Thoracic aorta (tissue), 2 donors: ENCODE data around the gene ENTREP3. TPM values are rescaled to one million over a fixed set of nuclear protein-coding genes. Genes with fewer than 3 reads are reported as not detected.

Experiments used
- ATAC-seq: fragments of 150-250 bp; one replicate; pipeline ENCODE4 v1.8.0; 2017; ENCODE audit warnings: low read depth; ENCODE audit not compliant: insufficient number of reproducible peaks, low FRiP score
- DNase-seq: peaks from one replicate; pipeline ENCODE4 v3.0.0-alpha.2; 2020; ENCODE audit warnings: low spot score
- H3K27ac ChIP-seq, 2 donors: fragments of 200-600 bp; sonication (generic); 1 replicate in 1 of 2; 2 replicates in 1 of 2; pipeline ENCODE4 v1.5.1; 2016; ENCODE audit warnings: mild to moderate bottlenecking in 2 of 2, moderate library complexity in 2 of 2
- H3K27me3 ChIP-seq: fragments of 200-600 bp; sonication (generic); replicated peaks from 2 replicates; pipeline ENCODE4 v1.6.0; 2016; ENCODE audit warnings: mild to moderate bottlenecking; ENCODE audit not compliant: insufficient read depth
- H3K36me3 ChIP-seq: fragments of 200-600 bp; sonication (generic); one replicate; pipeline ENCODE4 v1.5.1; 2016
- H3K4me1 ChIP-seq, 2 donors: fragments of 200-600 bp; sonication (generic); 1 replicate in 1 of 2; 2 replicates in 1 of 2; pipeline versions ENCODE4 v1.5.1 to v1.6.0; 2016; ENCODE audit warnings: low read depth in 2 of 2, mild to moderate bottlenecking in 1 of 2; ENCODE audit not compliant: control insufficient read depth in 1 of 2
- H3K4me3 ChIP-seq: fragments of 200-600 bp; sonication (generic); 2 replicates; pipeline ENCODE4 v1.5.1; 2016; ENCODE audit warnings: mild to moderate bottlenecking
- H3K9me3 ChIP-seq: fragments of 200-600 bp; sonication (generic); 2 replicates; pipeline ENCODE4 v1.5.1; 2016
- total RNA-seq, 2 donors: library from RNA; depleted of rRNA; stranded (reverse); fragments of >200 nt; gene quantifications; one replicate each; pipeline versions ENCODE4 v1.1.0 to v1.2.3, GENCODE V29; 2016
- TF ChIP-seq, protein P1 (sequence below): fragments of 200-600 bp; sonication (generic); IDR thresholded peaks from one replicate; pipeline ENCODE4 v1.5.1; 2019; ENCODE audit warnings: antibody characterized with exemption

Gene ENTREP3
- total RNA-seq, 2 donors from 2014 or later: 14.7 to 16.1 TPM

DNA sequence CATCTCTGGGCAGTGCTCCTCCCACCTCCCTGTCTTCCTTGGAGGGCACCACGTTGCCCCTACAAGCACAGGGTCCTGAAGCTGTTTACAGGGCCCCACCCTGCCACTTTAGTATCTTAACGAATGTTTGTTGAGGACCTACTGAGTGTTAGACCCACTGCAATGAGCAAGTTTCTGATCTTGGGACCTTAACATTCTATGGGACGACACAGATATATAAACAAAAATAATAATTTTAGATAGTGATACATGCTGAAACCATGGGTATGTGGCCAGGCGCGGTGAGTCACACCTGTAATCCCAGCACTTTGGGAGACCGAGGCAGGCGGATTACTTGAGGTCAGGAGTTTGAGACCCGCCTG, 10.1 kb downstream of the ENTREP3 start:
- no peaks in the 10 kb centered on the region for H3K27me3 ChIP-seq
- ATAC-seq (no peak), DNase-seq (no peak)
- H3K4me3 ChIP-seq: peak overlapping the region; percentile 85
- TF ChIP-seq, protein P1, sequence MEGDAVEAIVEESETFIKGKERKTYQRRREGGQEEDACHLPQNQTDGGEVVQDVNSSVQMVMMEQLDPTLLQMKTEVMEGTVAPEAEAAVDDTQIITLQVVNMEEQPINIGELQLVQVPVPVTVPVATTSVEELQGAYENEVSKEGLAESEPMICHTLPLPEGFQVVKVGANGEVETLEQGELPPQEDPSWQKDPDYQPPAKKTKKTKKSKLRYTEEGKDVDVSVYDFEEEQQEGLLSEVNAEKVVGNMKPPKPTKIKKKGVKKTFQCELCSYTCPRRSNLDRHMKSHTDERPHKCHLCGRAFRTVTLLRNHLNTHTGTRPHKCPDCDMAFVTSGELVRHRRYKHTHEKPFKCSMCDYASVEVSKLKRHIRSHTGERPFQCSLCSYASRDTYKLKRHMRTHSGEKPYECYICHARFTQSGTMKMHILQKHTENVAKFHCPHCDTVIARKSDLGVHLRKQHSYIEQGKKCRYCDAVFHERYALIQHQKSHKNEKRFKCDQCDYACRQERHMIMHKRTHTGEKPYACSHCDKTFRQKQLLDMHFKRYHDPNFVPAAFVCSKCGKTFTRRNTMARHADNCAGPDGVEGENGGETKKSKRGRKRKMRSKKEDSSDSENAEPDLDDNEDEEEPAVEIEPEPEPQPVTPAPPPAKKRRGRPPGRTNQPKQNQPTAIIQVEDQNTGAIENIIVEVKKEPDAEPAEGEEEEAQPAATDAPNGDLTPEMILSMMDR: no peak
- H3K4me1 ChIP-seq: peaks cover 16 to 33% of the 10 kb centered on the region in 2 donors
- no peaks in the 10 kb centered on the region for H3K9me3 ChIP-seq
- H3K27ac ChIP-seq: peak overlapping the region; percentile 87 to 90
- peaks cover 4% of the 10 kb centered on the region for H3K36me3 ChIP-seq

DNA sequence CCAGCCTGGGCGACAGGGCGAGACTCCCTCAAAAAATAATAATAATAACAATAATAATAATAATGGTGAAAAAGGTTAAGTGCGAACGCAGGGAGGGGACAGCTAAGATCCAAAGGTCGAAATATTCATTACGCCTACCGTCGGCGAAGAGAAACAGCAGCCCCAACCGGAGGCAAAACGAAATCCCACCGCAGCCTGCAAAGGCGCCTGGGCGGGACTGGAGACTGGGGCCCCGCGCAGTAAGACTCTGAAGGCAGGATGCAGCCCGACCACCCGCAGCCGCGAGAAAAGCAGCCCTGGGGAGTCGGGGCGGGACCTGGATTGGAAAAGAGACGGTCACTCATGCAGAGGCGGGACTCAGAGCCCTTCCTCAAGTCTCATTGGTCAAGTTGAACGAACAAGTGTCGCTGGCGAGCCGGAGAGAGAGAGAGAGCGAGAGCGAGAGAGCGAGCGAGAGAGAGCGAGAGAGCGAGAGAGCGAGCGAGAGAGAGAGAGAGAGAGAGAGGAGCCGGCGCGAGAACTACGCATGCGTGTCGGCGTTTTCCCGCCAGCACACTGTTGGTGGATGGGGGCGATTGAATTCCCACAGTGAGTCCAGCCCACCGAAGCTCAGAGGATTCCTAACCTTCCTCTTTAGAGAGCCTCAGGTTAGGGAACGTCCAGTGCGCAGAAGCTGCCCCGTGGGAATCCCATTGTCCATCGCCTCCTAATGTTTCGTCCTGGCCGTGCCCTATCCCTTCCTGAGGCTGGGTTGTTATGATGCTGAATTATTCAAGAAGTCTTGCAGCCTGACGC, 10.7 kb downstream of the ENTREP3 start:
- peak; percentile 95 for ATAC-seq

DNA sequence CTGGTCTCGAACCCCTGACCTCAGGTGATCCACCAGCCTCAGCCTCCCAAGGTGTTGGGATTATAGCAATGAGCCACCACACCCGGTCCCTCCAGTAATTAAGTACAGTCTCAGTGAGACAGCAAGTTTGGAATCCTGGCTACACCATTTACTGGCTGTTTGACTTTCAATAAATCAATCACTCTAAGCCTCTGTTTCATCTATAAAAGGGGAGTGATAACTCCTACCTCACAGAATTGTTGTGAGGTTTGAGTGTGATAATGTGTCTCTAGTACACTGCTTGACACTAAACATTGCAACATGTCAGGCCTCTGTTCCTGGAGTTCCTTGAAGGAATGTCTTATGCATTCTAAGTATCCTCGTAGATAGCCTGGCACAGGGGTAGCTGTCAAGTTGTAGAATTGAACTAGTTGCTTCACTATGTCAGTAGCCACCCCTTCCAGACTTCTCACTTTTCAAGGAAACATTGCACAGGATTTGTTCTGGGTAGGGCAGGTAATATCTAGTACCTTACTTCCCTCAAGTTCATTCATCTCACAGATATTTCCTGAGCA, 12.4 kb downstream of the ENTREP3 start:
- Histone ChIP-seq H3K4me3 (peak overlapping the region; percentile 85), H3K9me3 (no peaks in the 10 kb centered on the region), H3K4me1 (peaks cover 16 to 37% of the 10 kb centered on the region in 2 donors), H3K27me3 (no peaks in the 10 kb centered on the region), H3K36me3 (peaks cover 4% of the 10 kb centered on the region), H3K27ac (peak overlapping the region; percentile 87 to 94)
- DNase-seq (no peak), ATAC-seq (no peak)
- TF ChIP-seq, protein P1: no peak

More for the DNA sequence above, 10.7 kb downstream of the ENTREP3 start:
- H3K4me3 ChIP-seq: peak overlapping the region; percentile 85
- DNase-seq: peak; percentile 97
- TF ChIP-seq, protein P1: peak; percentile 42
- H3K27me3 ChIP-seq: no peaks in the 10 kb centered on the region
- peak overlapping the region; percentile 87 to 94 for H3K27ac ChIP-seq
- H3K9me3 ChIP-seq: no peaks in the 10 kb centered on the region
- H3K4me1 ChIP-seq: peaks cover 16 to 36% of the 10 kb centered on the region in 2 donors
- H3K36me3 ChIP-seq: peaks cover 4% of the 10 kb centered on the region

DNA sequence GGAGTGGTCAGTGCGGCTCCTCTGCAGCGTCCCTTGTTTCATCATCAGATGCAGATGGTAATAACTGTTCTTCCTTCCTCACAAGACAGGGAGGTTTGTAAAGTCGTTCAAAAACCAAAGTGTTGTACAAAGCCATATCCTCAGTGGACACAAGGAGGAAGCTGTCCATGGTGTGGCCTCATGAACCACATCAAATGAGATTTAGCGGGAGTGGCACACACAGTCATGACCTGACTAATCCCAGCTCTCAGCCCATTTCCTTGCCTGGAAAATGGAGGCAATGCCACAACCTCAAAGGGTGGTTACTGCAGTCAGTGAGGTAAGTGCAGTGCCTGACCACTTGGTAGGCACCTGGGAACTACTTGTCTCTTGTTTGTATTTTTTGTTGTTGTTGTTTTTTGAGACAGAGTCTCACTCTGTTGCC, 13.4 kb downstream of the ENTREP3 start:
- DNase-seq: no peak
- Histone ChIP-seq H3K27me3 (no peaks in the 10 kb centered on the region), H3K27ac (no peak overlapping the region), H3K36me3 (no peaks in the 10 kb centered on the region), H3K9me3 (no peaks in the 10 kb centered on the region), H3K4me1 (peaks cover 16 to 37% of the 10 kb centered on the region in 2 donors), H3K4me3 (no peak overlapping the region)
- TF ChIP-seq, protein P1: no peak
- no peak for ATAC-seq

DNA sequence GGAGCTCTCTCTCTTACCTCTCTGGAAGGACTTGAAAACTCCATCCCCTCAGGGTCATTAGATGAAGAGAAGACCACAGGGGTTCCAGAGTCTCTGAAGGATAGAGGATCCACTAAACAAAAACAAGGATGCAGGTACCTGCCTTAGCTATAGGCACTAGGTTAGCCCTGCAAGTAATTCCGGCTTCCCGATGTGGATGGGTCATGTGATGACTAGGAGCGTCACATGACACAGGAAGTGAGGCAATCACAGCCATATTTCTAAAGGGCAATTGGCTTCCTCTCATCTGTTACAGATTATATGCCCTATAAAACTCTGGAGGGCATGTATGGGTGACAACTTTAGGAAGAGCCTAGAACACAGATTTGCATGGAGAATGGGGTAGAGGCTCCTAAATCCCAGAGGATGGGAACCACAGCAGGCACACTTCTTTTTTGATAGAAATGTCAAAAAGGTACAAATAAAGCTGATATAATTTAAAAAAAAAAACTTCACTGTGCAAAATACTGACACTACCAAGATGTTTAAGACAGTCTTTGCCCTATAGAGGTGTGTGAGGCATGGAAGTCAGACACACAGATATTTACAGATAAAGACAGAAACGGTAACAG, 14.1 kb downstream of the ENTREP3 start:
- H3K4me3 ChIP-seq: peak overlapping the region; percentile 73
- peak; percentile 26 for ATAC-seq
- H3K27me3 ChIP-seq: no peaks in the 10 kb centered on the region
- H3K27ac ChIP-seq: peak overlapping the region in 1 of 2 donors; percentile 1
- TF ChIP-seq, protein P1: no peak
- H3K9me3 ChIP-seq: no peaks in the 10 kb centered on the region
- no peak for DNase-seq
- H3K4me1 ChIP-seq: peaks cover 16 to 37% of the 10 kb centered on the region in 2 donors
- no peaks in the 10 kb centered on the region for H3K36me3 ChIP-seq
